ENCODE measurements around the gene PDS5B.

Gene PDS5B

DNA sequence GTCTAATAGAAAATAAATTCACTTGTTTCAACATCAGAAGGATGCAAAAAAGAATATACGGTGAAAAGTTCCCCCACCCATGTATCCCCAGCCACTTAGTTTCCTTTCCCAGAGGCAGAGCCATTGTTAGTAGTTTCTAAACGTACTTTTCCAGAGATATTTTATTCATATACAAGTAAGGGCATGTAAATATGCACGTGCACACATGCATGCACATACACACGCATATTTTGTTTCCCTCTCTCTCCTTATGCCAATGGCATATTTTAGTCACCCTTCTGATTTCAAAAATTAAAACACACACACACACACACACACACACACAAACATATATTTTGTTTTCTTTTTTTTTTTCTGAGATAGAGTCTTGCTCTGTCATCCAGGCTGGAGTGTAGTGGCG, 147.4 kb downstream of the PDS5B start:
- DNase-seq, result no peak

DNA sequence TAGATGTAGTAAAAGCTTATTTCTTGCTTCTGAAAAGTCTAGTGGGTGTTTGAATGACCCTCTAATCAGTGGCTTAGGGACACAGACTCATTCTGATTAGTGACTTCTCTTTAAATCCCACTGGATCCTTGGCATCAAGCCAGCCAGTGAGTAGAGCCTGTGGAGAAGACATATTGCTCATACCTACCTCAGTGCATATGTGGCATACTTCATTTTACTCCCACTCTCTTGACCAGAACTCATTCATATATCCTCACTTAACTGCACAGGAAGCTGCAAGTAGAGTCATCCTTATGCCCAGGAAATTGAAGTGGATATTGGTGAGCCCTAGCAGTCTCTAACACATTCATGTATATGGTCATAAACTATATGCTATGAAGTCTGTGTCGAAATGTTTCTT, 148.3 kb downstream of the PDS5B start:
- no peak for DNase-seq

DNA sequence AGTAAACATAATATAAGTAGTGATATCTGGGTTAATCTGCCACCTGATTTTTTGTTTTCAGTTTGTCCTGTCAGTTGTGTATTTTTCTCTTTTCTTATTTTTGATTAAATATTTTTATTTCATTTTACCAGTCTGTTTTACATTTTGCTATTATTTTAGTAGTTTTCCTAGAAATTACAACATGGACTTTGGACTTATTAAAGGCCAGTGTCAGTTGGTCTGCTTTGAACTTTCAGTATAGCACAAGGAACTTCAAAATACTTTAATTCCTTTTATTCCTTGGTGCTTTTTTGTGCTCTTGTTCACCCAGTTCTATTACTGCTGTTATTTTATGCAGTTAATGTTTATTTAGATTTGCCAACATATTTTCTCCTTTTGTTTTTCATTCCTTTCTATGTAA, 149.6 kb downstream of the PDS5B start:
- no peak for DNase-seq

DNA sequence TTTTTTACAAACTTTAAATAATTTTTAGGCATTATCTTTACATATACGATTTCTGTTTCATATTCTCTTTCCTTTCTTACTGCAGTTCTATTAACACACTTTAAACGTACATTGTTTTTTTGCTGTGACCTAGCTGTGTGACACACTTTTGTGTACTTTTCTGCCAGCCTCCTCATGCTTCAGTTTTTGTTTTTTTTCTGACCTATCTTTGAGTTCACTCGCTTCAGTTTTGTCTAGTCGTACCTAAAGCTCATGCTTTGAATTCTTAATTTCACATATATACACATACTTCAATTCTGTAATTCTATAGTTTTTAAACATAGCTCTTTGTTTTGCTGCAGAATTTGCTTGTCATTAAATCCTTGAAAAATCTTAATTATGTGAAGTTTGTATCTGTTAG, 150.4 kb downstream of the PDS5B start:
- DNase-seq, result no peak

DNA sequence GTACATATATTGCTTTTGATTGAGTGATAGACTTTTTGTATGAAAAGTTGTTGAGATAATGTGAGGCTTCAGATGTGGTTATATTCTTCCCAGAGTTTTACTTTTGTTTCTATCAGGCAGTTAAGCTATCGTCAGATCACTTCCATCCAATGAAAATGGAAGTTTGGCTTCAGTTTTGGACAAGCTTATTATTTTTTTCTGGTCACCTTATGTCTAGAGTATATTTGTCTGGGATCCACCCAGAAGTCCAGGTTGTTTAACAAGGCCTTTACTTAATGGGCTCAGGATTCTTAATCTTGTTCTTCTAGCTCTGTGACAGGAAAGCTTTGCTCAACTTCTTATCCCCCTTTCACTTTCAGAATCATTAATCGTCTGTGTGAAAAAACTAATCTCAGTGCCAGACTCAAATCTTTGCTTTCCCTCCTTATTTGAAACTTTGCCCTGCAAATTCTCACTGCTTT, 150.9 kb downstream of the PDS5B start:
- DNase-seq, result no peak

DNA sequence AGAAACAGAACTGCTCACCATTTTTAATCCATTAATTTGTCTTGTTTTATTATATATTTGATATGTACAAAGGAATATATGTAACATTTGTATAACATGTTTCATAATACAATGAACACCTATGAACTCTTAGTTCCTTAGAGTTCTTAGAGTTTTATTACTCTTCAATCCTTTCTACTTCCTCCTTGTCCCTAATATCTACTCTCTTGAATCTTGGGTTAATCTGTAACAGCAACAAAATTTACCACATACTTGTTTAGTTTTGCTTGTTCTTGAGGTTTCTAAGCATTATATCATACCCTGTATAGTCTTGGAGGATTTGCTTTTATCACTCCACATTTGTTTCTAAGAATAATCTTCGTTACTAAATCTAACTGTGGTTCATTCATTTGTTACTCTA, 151.4 kb downstream of the PDS5B start:
- DNase-seq, result no peak

DNA sequence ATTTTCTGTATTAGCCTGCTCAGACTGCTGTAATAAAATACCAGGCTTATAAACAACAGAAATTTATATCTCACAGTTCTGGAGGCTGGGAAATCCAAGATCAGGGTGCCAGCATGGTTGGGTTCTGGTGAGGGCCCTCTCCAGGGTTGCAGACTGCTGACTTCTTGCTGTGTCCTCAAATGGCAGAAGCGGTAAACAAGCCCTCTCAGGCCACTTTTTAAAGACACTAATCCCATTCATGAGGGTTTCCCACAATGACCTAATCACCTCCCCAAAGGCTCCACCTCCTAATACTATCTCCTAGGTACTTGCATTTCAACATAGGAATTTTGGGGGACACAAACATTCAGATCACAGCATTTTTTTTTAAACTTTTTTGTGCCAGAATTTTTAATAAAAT, 159.3 kb downstream of the PDS5B start:
- no peak for DNase-seq

DNA sequence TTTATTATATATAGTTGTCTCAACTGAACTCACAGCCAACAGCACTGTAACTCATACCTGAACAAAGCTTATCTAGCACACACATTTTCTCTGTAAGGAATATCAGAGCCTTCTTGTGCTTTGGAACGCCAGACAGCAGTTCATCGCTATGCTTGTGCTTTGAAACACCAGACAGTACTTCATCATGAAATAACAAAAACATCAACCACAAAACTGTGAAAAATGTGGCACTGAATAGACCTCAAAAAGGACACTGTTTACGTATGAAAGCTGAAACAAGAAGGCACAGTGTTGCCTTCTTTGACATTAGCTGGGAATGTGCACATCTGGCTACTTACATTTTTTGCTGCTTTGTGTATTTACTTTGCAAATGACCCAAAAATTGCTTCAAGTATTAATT, 160.2 kb downstream of the PDS5B start:
- no peak for DNase-seq

DNA sequence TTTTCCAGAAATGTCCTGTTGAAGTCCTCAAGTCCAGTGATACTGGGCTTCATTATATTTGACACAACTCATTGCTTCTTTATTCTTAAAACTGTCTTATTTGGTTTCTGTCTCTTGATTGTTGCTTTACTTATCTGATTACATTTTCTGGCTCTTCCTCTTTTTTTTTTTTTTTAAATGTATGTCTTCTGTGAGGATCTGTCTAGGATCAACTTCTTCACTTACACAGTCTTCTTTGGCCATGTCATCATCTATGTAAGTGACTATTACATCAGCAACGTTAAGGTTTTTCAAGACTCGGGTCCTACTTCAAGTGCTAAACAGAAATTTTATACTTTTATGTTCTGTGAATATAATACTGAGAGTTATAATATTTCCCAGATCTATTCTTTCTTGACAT, 162.1 kb downstream of the PDS5B start:
- DNase-seq, result no peak

DNA sequence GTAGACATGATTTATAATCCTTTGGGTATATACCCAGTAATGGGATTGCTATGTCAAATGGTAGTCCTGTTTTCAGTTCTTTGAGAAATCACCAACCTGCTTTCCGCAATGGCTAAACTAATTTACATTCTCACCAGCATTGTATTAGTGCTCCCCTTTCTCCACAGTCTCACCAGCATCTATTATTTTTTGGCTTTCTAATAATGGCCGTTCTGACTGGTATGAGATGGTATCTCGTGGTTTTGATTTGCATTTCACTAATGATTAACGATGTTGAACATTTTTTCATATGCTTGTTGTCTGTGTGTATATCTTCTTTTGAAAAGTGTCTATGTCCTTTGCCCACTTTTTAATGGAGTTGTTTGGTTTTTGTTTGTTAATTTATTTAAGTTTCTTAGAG, 165.1 kb downstream of the PDS5B start:
- DNase-seq, result no peak

DNA sequence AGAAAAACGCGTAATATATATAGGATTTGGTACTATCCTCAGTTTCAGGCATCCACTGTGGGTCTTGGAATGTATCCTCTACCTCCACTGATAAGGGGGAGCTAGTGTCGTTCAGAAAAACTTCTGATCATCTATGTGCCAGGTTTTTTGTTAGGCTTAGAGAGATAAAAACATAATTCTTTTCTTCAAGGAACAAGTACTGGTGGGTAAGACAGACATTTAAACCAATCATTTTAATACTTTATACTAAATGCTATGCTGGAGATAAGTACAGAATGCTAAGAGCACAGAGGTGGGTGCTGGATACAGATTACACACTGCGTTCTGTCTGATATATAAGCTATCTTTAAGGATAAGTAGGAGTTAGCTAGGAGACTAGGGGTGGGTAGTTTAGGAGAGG, 166.1 kb downstream of the PDS5B start:
- no peak for DNase-seq

DNA sequence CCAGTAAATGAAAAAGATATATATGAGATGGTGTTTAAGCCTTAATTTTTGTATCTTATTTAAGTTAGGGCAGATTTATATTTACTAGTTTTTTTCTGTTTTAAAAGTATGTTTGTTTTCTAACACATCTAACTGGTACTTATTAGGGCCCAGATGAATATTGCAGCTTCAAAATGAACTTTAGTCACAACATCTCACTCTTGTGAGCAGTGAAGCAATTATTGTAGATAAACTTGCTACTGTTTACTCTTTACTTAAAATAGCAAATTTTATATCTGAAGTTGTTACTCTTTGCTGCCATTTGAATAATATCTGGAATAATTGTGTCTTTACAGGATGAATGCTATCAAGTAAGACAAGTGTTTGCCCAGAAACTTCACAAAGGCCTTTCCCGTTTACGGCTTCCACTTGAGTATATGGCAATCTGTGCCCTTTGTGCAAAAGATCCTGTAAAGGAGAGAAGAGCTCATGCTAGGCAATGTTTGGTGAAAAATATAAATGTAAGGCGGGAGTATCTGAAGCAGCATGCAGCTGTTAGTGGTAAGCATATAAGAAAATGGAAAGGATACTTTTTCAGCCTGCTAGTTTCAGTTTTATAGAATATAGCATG, 166.8 kb downstream of the PDS5B start:
- peak; percentile 5 for DNase-seq

DNA sequence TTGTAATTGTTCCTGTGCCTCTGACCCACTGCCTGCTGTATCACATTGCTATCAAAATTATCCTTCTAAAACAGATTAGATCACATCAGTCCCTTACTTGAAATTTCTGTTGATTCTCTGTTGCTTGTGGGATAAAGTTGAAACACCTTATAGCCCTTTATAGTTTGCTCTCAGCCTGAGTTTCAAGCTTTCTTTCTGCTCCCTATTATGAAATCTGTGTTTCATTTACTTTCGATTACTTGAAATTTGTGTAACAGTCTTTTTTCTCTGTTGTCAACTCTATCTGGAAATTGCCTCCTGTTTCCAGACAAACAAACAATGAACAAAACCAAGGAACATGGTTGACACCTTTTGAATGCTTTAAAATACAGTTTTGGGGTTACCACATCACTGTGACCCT, 167.9 kb downstream of the PDS5B start:
- no peak for DNase-seq

DNA sequence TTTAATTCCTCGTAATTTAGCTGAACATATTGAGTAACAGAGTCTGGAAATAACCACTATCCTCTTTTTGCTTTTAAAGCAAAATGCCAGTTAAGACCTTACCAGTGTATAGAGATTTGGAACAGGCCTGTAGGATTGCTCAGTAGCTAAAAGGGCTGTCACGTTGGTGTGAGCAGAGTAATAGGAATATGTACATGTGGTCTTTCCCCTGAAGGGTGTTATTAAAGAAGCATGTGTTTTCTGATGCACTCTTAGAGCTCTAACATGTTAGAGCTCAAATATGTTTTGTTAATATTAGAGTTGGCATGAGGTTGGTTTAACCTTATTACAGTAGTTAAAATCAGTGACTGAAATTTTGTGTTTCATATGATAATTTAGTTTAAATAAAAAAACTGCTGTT, 172.9 kb downstream of the PDS5B start:
- no peak for DNase-seq

DNA sequence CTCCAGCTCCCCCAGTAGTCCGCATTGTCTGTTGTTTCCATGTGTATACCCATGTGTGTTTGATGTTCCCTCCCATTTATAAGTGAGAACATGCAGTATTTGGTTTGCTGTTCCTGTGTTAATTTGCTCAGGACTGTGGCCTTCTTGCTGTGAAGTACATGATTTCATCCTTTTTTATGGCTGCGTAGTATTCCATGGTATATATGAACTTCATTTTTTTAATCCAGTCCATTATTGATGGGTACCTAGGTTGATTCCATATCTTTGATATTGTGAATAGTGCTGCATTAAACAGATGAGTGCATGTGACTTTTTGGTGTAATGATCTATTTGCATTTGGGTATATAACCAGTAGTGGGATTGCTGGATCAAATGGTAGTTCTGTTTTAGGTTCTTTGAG, 175.2 kb downstream of the PDS5B start:
- DNase-seq, result no peak

DNA sequence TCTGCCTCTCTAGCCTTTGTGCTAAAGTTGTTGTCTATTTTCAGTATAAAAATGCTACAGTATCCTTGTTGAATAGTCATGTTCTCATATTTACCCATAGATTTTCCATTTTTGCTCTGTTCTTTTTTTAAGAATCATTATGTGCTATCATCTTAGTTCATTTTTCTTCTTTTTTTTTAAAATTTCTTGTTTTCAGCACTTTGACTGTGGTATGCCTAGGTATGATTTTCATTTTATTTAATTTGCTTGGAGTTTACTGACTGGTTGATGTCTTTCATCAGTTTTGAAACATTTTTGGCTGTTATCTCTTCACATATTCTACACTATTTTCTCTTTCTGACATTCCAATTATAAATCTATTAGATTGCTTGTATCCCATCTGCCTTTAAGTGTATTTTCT, 192.9 kb downstream of the PDS5B start:
- no peak for DNase-seq

DNA sequence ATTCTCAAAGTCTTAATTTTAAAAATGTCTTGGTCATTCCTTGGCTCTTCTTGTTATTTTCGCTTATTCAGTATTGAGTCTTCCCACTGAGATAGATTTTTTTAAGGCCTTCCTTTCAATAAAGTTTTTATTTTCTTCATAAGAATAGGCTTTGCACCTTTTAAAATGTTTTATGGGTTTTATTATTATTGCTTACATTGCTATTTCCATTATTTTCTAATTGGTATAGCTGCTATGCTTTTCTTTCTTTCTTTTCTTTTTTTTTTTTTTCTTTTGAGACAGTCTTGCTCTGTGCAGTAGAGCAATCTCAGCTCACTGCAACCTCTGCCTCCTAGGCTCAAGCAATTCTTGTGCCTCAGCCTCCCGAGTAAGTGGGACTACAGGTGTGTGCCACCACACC, 195.7 kb downstream of the PDS5B start:
- no peak for DNase-seq

DNA sequence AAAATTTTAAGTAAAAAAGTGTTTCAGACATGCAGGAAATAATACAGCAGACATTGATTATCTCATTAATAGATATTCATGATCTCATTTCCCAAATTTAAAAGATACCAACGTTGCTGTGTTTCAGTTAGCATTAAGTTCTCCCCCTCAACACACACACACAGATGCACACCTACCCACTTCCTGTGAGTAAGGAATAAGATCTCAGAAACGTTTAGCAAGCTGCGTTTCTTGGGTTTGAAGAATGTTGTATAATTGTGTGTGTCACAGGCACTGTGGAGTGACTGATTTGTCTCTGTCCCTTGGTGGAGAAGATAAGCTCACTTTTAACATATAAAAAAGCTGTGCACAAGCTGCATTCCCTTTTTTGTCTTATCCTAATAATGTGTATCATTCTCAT, 196.8 kb downstream of the PDS5B start:
- no peak for DNase-seq

DNA sequence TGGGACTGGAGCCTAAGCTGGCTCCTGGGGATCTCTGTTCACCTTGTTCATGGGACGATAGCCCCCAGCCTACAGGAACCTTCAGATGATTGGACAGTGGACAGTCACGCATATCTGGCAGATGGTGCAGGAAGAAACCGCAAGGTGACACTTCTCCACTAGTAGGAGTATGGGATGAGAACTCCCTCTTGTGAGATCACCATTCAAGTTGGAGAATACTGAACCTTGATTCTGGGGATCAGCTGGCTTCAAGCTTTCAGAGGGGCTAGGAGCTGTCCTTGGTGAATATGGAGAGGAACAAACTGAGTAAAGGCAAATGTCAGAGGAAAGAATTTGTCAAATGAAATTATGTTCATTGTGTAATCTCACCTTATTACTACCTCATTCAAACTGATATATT, 204.5 kb downstream of the PDS5B start:
- no peak for DNase-seq

DNA sequence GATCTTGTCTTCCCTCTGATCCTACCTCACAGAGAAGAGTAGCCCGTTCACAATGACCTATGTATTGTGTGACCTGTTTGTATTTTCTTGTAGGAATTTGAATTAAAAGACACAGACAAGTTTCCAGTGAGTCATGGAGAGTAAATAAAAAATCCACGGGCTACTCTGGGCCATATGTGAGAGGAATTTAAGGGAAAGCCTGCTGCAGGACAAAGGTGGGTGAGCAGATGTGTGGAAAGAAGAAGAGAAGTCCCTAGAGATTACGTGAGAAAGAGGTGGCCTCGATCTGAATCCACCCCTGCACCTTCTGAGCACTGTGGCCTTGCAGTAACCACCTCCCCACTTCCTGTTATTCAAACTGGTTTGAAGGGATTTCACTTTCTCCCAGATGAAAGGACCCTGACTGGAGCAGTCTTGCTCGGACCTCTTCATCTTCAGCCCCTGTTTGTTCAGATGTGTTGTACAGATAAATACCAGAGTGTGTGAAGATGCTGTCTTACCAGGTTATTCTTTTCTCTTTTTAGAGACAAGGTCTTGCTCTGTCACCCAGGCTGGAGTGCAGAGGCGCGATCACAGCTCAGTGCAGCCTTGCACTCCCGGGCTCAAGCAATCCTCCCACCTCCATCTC, 205.4 kb downstream of the PDS5B start:
- DNase-seq, result no peak

DNA sequence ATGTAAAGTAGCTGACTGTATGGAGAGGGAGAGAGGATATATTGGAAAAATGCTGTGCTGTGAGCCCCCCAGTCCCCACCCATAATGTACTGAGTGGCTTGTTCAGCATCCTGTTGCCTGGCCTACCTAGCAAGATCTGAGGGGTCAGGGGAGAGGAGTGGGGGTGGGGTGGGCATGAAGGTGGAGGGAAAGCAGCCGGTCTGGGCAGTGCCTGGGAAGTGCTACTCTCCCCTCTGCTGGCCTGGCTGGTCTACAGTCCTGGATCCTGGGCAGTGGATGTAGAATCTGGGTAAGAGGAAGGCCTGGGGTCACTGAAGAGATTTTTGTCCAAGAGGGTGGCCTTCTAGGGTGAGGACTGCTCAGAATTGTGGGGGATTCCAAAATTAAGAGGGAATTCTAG, 210.5 kb downstream of the PDS5B start:
- DNase-seq, result no peak

DNA sequence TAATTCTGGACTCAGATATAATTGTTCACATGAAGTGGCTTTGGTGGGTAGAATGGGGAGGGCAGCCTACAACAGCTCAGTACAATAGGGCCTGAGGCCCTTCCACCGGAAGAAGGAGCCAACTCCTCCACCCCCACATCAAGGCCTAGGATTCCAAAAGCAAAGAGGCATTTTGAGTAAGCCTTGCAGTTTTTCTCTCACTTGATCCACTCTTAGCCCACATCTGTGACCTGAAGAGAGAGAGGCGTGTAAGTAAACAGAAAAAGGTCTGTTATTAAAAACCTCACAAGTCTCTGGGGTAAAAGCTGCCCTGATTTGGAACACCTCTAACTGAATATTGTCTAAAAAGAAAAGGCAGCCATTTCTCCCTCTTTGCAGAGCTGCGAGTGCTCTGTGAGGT, 215.9 kb downstream of the PDS5B start:
- DNase-seq, result no peak

DNA sequence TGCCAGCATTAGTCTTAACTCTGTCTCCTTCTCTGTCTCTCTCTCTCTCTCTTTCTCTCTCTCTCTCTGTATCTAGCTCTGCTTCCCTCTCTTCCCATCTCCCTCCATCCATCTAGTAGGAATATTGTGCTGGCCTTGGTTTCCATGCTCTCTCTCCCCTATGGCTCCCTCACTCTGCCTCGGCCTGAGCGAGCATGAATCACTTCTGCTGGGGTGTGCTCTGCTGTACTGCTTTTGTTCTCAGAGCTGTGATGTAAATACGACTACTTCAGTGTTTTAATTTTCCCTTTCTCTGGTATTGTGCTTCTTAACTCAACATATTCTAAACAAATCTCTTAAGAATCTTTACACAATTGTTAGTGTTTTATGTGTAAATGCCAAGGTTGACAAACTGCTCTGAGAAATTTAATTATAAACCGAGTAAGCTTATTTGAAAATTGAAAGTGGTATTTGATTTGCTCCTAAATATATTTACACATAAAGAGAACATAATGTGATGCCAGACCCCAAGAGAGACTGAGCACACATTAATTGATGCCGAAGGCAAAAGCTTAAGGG, 218.5 kb downstream of the PDS5B start:
- no peak for DNase-seq

DNA sequence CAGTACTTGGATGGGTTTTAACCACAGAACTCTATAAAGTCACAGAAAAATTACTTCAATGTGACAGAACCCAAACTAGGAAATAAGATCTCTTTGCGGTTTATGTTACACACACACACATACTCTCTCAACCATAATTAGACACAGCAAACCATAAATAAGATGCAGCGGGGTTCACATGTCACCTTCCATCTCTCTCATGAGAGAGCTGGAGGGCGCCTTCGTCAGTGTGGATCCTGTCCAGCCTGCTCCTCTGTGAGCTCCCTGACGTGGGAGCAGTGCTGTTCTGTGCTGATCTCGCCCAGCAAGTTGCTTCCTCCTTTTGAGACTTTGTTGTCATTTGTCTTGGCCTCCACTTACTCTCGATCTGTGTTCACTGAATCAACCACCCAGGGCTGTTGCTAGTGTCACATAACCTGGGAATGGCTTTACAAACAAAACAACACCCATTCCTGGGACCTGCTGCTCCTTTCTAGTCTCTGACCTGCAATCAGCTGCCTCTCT, 225.1 kb downstream of the PDS5B start:
- DNase-seq, result no peak

DNA sequence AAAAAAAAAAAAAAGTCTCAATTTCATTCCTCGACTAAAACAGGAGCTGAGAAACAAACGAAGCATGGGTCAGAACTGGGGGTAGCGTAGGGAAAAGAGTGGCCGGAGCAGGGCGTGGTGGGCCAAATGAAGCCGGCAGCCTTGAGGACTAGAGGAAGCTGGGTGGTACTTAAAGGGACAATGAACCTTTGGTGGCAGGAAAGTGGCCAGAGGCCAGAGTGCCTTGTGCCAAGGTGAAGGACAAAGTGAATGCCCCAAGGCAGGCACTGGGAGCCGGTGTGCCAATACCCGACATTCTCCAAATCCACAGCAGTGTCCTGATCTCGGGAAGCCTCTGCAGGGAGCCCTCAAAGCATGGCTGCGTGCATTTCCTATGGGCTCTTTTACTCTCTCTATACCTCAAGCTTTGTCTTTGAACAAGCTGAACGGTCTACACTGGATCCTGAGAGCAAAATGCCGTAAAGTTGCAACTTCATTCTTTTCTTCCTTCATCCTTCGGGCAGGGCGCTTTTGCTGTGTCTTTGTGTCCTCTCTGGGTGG, 235.0 kb downstream of the PDS5B start:
- no peak for DNase-seq
